ENCODE measurements around the gene TRAPPC12. TPM values are rescaled to one million over a fixed set of nuclear protein-coding genes. Genes with fewer than 3 reads are reported as not detected.

Gene TRAPPC12
- total and polyA plus RNA-seq, 7 experiments from 2014 or later = 29.8 to 160 (median 104) TPM

GRCh38 chr2:3408781-3409180 is 29.3 kb downstream of the TRAPPC12 start:
- Histone ChIP-seq H3K27me3 (ENCODE audit: control insufficient read depth in 2 of 2, insufficient read depth in 2 of 2, low read length in 2 of 2) (no peaks in the 10 kb centered on the region), H3K4me1 (ENCODE audit: control insufficient read depth in 2 of 2, insufficient read depth in 2 of 2, low read length in 2 of 2) (no peaks in the 10 kb centered on the region), H3K36me3 (ENCODE audit: control insufficient read depth in 2 of 3, insufficient read depth in 3 of 3, low read length in 3 of 3) (peaks cover 0 to 22% (median 7%) of the 10 kb centered on the region in 3 experiments), H3K9me3 (ENCODE audit: control insufficient read depth in 2 of 3, low read length in 3 of 3) (no peaks in the 10 kb centered on the region), H3K27ac (ENCODE audit: low read depth, low read length) (no peak overlapping the region), H3K4me3 (ENCODE audit: low read length) (no peak overlapping the region)
- Mint-ChIP-seq H3K36me3 (peaks cover 9 to 27% (median 14%) of the 10 kb centered on the region in 5 donors), H3K4me3 (no peak overlapping the region), H3K27ac (peak overlapping the region in 1 of 9 donors; percentile 16), H3K27me3 (no peaks in the 10 kb centered on the region), H3K9me3 (no peaks in the 10 kb centered on the region), H3K4me1 (peaks cover 4 to 50% (median 32%) of the 10 kb centered on the region in 7 donors)
- intact Hi-C loops (cut with micrococcal nuclease) = no loop called here
- POLR2A ChIA-PET = no interaction called here
- DNase-seq = no peak
- no peak for ATAC-seq
- CTCF ChIA-PET = no interaction called here

DNA sequence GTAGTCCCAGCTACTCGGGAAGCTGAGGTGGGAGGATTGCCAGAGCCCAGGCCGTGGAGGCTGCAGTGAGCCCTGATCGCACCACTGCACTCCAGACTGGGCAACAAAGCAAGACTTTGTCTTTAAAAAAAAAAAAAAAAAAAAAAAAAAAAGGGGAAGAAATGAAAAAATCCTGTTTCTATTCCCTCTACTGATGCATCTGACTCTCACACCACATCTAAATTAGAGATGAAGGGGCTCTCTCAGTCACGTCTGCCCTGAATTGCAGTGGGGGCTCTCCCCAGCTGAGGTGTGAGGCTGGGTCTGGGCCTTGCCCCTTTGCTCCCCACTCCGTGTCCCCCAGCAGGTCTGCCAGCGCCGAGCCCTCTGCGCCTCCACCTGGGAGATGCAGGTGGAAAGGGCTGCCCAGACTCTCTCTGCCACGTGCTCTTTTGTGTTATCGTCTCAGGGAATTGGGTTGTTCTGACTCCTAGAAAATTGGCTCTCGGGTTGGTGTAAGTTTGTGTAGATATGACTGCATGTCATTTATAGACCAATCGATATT is 30.2 kb downstream of the TRAPPC12 start:
- H3K4me3 Mint-ChIP-seq = peak overlapping the region in 1 of 10 donors; percentile 16
- H3K4me1 ChIP-seq (ENCODE audit: control insufficient read depth in 2 of 2, insufficient read depth in 2 of 2, low read length in 2 of 2) = no peaks in the 10 kb centered on the region
- H3K27me3 Mint-ChIP-seq = no peaks in the 10 kb centered on the region
- H3K36me3 Mint-ChIP-seq = peaks cover 5 to 29% (median 13%) of the 10 kb centered on the region in 5 donors
- intact Hi-C loops (cut with micrococcal nuclease) = no loop called here
- CTCF ChIA-PET = no interaction called here
- DNase-seq (no peak), ATAC-seq (no peak)
- H3K4me3 ChIP-seq (ENCODE audit: low read length) = no peak overlapping the region
- peaks cover 4 to 41% (median 24%) of the 10 kb centered on the region in 7 donors for H3K4me1 Mint-ChIP-seq
- peaks cover 0 to 16% (median 7%) of the 10 kb centered on the region in 3 experiments for H3K36me3 ChIP-seq (ENCODE audit: control insufficient read depth in 2 of 3, insufficient read depth in 3 of 3, low read length in 3 of 3)
- H3K9me3 Mint-ChIP-seq = no peaks in the 10 kb centered on the region
- H3K27ac ChIP-seq (ENCODE audit: low read depth, low read length) = no peak overlapping the region
- POLR2A ChIA-PET = no interaction called here
- no peaks in the 10 kb centered on the region for H3K27me3 ChIP-seq (ENCODE audit: control insufficient read depth in 2 of 2, insufficient read depth in 2 of 2, low read length in 2 of 2)
- H3K27ac Mint-ChIP-seq = peak overlapping the region in 1 of 9 donors; percentile 38
- H3K9me3 ChIP-seq (ENCODE audit: control insufficient read depth in 2 of 3, low read length in 3 of 3) = no peaks in the 10 kb centered on the region

DNA sequence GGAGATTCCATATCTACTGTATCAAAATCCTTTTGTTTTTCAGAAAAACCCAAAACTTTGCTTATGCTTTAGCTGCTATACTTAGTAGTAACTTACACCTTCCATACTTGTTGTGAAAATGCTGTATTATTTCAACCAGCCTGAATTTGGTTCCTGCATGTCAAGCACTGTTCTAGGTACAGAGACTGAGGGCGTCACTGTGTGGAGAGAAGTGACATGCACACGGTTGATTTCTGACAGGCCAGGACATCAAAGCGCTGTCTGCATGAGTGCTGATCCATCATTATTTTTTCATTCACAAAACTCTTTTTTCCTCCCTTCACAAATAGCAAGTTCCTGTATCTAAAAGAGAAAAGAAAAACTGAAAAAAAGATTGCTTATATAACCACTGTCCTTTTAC is 31.6 kb downstream of the TRAPPC12 start:
- no peak overlapping the region for H3K4me3 Mint-ChIP-seq
- Histone ChIP-seq H3K27me3 (ENCODE audit: control insufficient read depth in 2 of 2, insufficient read depth in 2 of 2, low read length in 2 of 2) (no peaks in the 10 kb centered on the region), H3K27ac (ENCODE audit: low read depth, low read length) (no peak overlapping the region), H3K4me3 (ENCODE audit: low read length) (no peak overlapping the region), H3K36me3 (ENCODE audit: control insufficient read depth in 2 of 3, insufficient read depth in 3 of 3, low read length in 3 of 3) (peaks cover 0 to 17% (median under 1%) of the 10 kb centered on the region in 3 experiments), H3K4me1 (ENCODE audit: control insufficient read depth in 2 of 2, insufficient read depth in 2 of 2, low read length in 2 of 2) (no peaks in the 10 kb centered on the region), H3K9me3 (ENCODE audit: control insufficient read depth in 2 of 3, low read length in 3 of 3) (no peaks in the 10 kb centered on the region)
- CTCF ChIA-PET = no interaction called here
- peaks cover 3 to 26% (median 13%) of the 10 kb centered on the region in 5 donors for H3K36me3 Mint-ChIP-seq
- no peaks in the 10 kb centered on the region for H3K27me3 Mint-ChIP-seq
- intact Hi-C loops (cut with micrococcal nuclease) = no loop called here
- no peaks in the 10 kb centered on the region for H3K9me3 Mint-ChIP-seq
- peaks cover 4 to 37% (median 20%) of the 10 kb centered on the region in 7 donors for H3K4me1 Mint-ChIP-seq
- POLR2A ChIA-PET = no interaction called here
- ATAC-seq (no peak), DNase-seq (no peak)
- peak overlapping the region in 2 of 9 donors; percentile 14 to 38 for H3K27ac Mint-ChIP-seq

DNA sequence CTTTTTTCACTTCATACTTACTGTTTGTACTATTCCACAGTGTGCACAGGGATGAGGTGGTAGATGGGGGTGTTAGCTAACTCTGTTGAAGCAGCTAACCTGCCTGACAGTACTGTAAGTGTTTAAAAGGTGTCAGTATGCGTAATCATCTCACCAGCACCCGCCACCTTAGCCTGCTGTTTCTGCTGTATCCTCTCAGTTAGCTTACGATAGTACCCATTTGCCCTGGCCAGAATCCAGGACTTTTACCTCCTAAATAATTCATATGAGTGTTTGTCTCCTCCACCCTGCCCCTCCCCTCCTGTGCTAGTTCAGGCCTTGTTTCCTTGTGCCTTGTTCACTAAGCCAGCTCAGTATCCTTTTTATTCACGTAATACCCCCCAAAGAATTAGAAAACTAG is 34.2 kb downstream of the TRAPPC12 start:
- ChIA-PET POLR2A (interaction anchor here (0.5 kb wide), 1 partner anchor 152 kb away, joined by 3 read pairs; no protein-coding TSS in a partner anchor), CTCF (interaction anchor here (0.7 to 1.6 kb wide), 2 partner anchors 10 to 15 kb away, joined by 3 to 5 read pairs; no protein-coding TSS in a partner anchor)
- Histone ChIP-seq H3K27me3 (ENCODE audit: control insufficient read depth in 2 of 2, insufficient read depth in 2 of 2, low read length in 2 of 2) (no peaks in the 10 kb centered on the region), H3K4me1 (ENCODE audit: control insufficient read depth in 2 of 2, insufficient read depth in 2 of 2, low read length in 2 of 2) (no peaks in the 10 kb centered on the region), H3K4me3 (ENCODE audit: low read length) (no peak overlapping the region), H3K9me3 (ENCODE audit: control insufficient read depth in 2 of 3, low read length in 3 of 3) (no peaks in the 10 kb centered on the region), H3K36me3 (ENCODE audit: control insufficient read depth in 2 of 3, insufficient read depth in 3 of 3, low read length in 3 of 3) (peaks cover 0 to 30% (median 0%) of the 10 kb centered on the region in 3 experiments), H3K27ac (ENCODE audit: low read depth, low read length) (no peak overlapping the region)
- intact Hi-C loops (cut with micrococcal nuclease) = no loop called here
- Mint-ChIP-seq H3K36me3 (peaks cover 3 to 35% (median 15%) of the 10 kb centered on the region in 5 donors), H3K27me3 (no peaks in the 10 kb centered on the region), H3K9me3 (no peaks in the 10 kb centered on the region), H3K4me3 (no peak overlapping the region), H3K4me1 (peaks cover 4 to 36% (median 22%) of the 10 kb centered on the region in 7 donors), H3K27ac (peak overlapping the region in 1 of 9 donors; percentile 14)
- DNase-seq (no peak), ATAC-seq (no peak)

DNA sequence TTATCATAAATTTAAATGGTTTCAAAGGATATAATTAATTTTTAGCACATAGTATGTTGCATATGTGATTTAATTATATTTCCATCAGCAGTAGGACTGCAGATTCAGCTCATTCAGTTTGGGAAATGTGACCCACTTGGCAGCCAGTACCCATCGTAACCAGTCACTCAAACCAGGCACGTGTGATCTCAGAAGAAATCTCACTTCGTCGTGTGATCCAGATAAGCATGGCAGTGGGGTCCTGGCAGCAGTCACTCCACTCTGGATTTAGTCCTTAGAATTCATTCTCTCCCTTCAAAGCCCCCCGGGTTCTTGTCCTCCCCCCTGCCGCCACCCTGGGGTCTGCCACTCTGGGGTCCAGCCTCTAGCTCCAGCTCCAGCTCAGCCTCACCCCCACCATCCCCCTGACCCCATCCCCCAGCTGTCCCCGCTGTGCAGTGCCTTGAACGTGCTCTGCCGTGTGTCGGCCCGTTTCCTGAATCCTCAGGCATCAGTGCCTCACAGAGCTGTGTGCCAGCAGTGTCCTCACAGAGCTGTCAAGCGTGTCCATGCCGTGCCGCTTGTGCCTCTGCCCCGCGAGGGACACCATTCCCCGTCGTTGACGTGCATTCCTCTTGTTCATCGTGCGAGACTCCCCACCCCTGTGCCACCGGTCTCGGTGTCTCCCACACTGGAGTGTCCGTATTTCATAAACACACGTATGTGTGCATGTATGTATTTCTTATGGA is 34.8 kb downstream of the TRAPPC12 start:
- no peaks in the 10 kb centered on the region for H3K9me3 Mint-ChIP-seq
- Histone ChIP-seq H3K27me3 (ENCODE audit: control insufficient read depth in 2 of 2, insufficient read depth in 2 of 2, low read length in 2 of 2) (no peaks in the 10 kb centered on the region), H3K4me1 (ENCODE audit: control insufficient read depth in 2 of 2, insufficient read depth in 2 of 2, low read length in 2 of 2) (no peaks in the 10 kb centered on the region), H3K9me3 (ENCODE audit: control insufficient read depth in 2 of 3, low read length in 3 of 3) (no peaks in the 10 kb centered on the region), H3K36me3 (ENCODE audit: control insufficient read depth in 2 of 3, insufficient read depth in 3 of 3, low read length in 3 of 3) (peaks cover 0 to 36% (median 0%) of the 10 kb centered on the region in 3 experiments), H3K27ac (ENCODE audit: low read depth, low read length) (no peak overlapping the region), H3K4me3 (ENCODE audit: low read length) (no peak overlapping the region)
- ATAC-seq (no peak), DNase-seq (no peak)
- H3K4me1 Mint-ChIP-seq = peaks cover 4 to 33% (median 20%) of the 10 kb centered on the region in 7 donors
- CTCF ChIA-PET = interaction anchor here (0.7 to 1.6 kb wide), 2 partner anchors 10 to 14 kb away, joined by 3 to 5 read pairs; no protein-coding TSS in a partner anchor
- POLR2A ChIA-PET = no interaction called here
- no peak overlapping the region for H3K4me3 Mint-ChIP-seq
- intact Hi-C loops (cut with micrococcal nuclease) = no loop called here
- peak overlapping the region in 3 of 9 donors; percentile 14 to 59 (median 17) for H3K27ac Mint-ChIP-seq
- H3K27me3 Mint-ChIP-seq = no peaks in the 10 kb centered on the region
- H3K36me3 Mint-ChIP-seq = peaks cover 3 to 32% (median 11%) of the 10 kb centered on the region in 5 donors

GRCh38 chr2:3418766-3419404 is 39.4 kb downstream of the TRAPPC12 start:
- H3K27me3 Mint-ChIP-seq = no peaks in the 10 kb centered on the region
- H3K4me1 Mint-ChIP-seq = peaks cover 0 to 12% (median 7%) of the 10 kb centered on the region in 7 donors
- H3K4me3 ChIP-seq (ENCODE audit: low read length) = no peak overlapping the region
- DNase-seq (no peak), ATAC-seq (no peak)
- H3K27ac Mint-ChIP-seq = peak overlapping the region in 4 of 9 donors; percentile 10 to 52 (median 30)
- CTCF ChIA-PET = no interaction called here
- POLR2A ChIA-PET = no interaction called here
- no peak overlapping the region for H3K4me3 Mint-ChIP-seq
- H3K9me3 ChIP-seq (ENCODE audit: control insufficient read depth in 2 of 3, low read length in 3 of 3) = no peaks in the 10 kb centered on the region
- H3K4me1 ChIP-seq (ENCODE audit: control insufficient read depth in 2 of 2, insufficient read depth in 2 of 2, low read length in 2 of 2) = no peaks in the 10 kb centered on the region
- H3K36me3 Mint-ChIP-seq = peaks cover 7 to 40% (median 8%) of the 10 kb centered on the region in 5 donors
- H3K27me3 ChIP-seq (ENCODE audit: control insufficient read depth in 2 of 2, insufficient read depth in 2 of 2, low read length in 2 of 2) = no peaks in the 10 kb centered on the region
- intact Hi-C loops (cut with micrococcal nuclease) = no loop called here
- peaks cover 0 to 77% (median 0%) of the 10 kb centered on the region in 3 experiments for H3K36me3 ChIP-seq (ENCODE audit: control insufficient read depth in 2 of 3, insufficient read depth in 3 of 3, low read length in 3 of 3)
- H3K27ac ChIP-seq (ENCODE audit: low read depth, low read length) = no peak overlapping the region
- H3K9me3 Mint-ChIP-seq = no peaks in the 10 kb centered on the region

Data from naive thymus-derived CD4-positive, alpha-beta T cell (primary cell).